ENCODE data around the gene SULF2.

The SULF2 gene

DNA sequence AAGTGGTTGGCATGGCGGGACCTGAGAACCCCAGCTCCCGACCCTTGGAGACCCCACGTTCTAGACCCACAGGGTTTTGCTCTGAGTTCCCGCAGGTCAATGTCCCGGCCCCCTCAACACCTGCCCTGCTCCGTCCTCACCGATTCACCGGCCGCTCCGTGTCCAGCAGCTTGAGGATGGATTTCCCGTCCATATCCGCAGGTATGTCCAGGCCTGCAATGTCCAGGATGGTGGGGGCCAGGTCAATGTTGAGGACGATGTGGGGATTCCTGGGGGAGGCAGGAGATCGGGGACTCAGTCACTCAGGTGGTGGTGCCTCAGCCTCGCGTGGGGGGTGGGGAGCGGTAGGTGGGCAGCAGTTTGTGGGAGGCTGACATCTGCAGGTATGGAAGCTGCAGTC lies 106.7 kb downstream of the SULF2 start:
- no peak for DNase-seq

GRCh38 chr20:47677635-47678453 lies 107.4 kb downstream of the SULF2 start:
- DNase-seq, result peak; percentile 21

GRCh38 chr20:47676912-47677634 lies 108.2 kb downstream of the SULF2 start:
- no peak for DNase-seq

GRCh38 chr20:47676219-47676721 lies 109.0 kb downstream of the SULF2 start:
- no peak for DNase-seq

- DNase-seq, result no peak
Observed at GRCh38 chr20:47675190-47676142, 109.8 kb downstream of the SULF2 start.

- DNase-seq, result no peak
Observed at GRCh38 chr20:47674686-47675085, 110.6 kb downstream of the SULF2 start.

GRCh38 chr20:47674145-47674544 lies 111.1 kb downstream of the SULF2 start:
- no peak for DNase-seq

GRCh38 chr20:47673671-47673955 lies 111.7 kb downstream of the SULF2 start:
- no peak for DNase-seq

DNA sequence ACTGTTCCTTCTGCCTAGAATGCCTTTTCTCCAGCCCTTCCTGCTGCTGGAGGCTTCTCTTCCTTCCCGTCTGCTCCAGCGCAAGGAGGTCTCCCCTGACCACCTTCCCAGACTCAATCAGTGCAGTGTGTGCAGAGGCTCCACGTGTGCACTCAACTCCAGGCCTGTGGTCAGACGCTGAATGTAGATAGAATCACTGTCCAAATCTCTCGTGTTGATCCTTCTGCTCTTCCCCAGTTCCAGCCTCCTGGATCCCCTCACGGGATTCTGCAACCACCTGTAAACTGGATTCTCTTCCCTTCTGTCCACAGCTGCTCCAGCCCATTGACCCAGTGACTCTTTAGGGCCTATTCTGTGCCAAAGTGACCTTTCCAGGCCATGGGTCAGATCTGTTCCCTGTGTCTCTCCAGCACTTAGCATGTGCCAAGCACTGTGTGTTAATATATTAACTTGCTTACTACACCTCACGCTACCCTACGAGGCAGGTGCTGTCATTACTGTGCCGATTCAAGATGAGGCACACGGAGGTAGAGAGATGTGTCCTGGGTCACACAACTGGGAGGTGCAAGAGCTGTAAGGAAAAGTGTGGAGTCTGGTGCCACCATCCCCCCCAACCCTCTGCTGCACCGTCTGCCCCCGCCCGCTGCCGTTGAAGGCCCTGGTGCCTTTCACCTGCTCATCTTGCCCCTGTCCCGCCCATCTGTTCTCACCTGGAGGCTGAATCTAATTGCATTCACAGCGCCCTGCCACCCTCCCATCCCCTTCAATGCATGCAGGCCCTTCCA lies 112.2 kb downstream of the SULF2 start:
- DNase-seq, result no peak

DNA sequence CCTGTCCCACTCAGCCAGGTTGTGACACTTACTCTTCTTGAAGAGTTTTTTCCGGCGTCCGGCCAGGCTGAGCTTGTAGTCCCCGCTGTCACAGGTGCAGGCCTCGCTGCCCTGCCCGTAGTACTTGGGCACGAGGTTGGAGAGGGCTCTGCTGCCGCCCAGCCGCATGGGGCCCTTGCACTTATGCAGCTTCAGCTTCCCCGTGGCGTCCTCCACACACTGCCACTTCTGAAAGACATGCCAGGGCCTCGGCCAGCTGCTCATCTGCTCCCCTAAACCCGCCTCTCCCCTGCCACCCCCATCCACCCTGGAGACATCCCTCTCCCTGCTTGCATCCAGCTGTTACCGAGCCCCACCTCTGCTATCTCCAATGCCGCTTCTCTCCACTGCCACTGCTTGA lies 113.1 kb downstream of the SULF2 start:
- DNase-seq, result no peak

DNA sequence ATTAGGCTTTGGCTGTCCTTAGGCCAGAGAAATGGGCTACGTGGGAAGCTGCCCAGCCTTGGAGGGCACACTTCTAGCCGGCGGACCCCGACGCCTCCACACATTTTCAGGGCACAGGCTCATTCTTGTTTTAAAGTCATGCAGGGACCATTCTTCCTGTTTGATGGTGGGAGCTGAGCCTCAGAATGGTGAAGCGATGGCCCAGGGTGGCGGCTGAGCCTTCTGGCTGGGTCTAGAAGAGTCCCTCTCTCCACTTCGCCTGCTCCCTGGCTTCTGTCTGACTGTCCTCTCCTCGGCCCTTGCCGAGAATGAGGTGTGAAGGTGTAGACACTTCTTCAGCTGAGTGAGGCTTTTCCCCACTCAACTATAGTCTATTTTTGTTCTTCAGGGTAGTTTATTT lies 114.4 kb downstream of the SULF2 start:
- no peak for DNase-seq

GRCh38 chr20:47669927-47670890 lies 115.1 kb downstream of the SULF2 start:
- DNase-seq, result no peak

GRCh38 chr20:47669489-47669888 lies 115.8 kb downstream of the SULF2 start:
- DNase-seq, result no peak

GRCh38 chr20:47669152-47669425 lies 116.2 kb downstream of the SULF2 start:
- no peak for DNase-seq

- no peak for DNase-seq
Observed at GRCh38 chr20:47668313-47669151, 116.7 kb downstream of the SULF2 start.

DNA sequence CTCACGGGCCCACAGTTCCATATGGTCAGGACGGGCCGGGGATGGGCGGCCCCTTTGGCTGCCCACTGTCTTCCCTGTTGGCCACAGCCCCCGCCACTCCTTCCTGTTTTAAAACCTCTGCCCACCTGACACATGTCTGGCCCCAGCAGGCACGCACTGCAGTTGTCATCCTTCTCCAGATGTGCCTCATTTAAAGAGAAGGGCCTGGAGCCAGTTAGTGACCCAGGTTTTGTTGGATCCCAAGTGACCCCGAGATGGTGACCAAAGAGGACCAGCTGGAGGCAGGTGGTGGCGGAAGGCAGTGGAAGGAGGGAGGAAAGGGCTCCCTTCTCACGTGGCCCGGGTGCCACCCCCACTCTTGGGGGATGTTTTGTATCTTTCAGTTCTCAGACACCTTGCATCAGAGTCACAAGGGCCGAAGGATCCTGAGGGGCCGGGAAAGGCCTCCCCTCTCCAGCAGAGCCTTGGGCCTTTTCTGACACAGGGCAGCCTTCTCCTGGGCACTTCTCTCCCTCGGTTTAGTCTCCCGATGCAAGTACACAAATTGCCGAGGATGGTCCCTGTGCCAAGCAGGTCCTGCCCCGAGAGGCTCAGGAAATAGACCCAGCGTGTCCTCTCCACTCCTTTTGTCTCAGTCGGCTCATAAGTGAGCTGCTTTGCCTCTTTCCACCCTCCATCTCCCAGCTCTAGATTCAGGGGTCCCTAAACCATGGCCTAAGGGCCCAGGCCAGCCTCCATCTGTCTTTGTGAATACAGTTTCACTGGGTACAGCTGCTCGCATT lies 117.6 kb downstream of the SULF2 start:
- DNase-seq, result no peak

- DNase-seq, result no peak
Observed at GRCh38 chr20:47667086-47667485, 118.2 kb downstream of the SULF2 start.

- DNase-seq, result no peak
Observed at GRCh38 chr20:47666304-47666703, 119.0 kb downstream of the SULF2 start.

GRCh38 chr20:47665221-47665991 lies 119.9 kb downstream of the SULF2 start:
- DNase-seq, result no peak

Measured in hematopoietic multipotent progenitor cell treated with erythropoietin and hydrocortisone succinate and interleukin-3 and kit ligand, for 8 days (in vitro differentiated cells).